GM10266 (cell line): ENCODE measurements around the gene NAP1L1.

Experiments
- DNase-seq: peaks from one replicate; pipeline ENCODE4 v3.0.0; 2012; ENCODE audit errors: extremely low spot score
- TF ChIP-seq, protein P1 (sequence below): IDR thresholded peaks from 2 replicates; pipeline ENCODE4 v1.5.1; 2012; ENCODE audit warnings: mild to moderate bottlenecking, low read depth; ENCODE audit not compliant: control insufficient read depth, insufficient read depth; ENCODE audit errors: missing control alignments

Gene NAP1L1, protein sequence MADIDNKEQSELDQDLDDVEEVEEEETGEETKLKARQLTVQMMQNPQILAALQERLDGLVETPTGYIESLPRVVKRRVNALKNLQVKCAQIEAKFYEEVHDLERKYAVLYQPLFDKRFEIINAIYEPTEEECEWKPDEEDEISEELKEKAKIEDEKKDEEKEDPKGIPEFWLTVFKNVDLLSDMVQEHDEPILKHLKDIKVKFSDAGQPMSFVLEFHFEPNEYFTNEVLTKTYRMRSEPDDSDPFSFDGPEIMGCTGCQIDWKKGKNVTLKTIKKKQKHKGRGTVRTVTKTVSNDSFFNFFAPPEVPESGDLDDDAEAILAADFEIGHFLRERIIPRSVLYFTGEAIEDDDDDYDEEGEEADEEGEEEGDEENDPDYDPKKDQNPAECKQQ

DNA sequence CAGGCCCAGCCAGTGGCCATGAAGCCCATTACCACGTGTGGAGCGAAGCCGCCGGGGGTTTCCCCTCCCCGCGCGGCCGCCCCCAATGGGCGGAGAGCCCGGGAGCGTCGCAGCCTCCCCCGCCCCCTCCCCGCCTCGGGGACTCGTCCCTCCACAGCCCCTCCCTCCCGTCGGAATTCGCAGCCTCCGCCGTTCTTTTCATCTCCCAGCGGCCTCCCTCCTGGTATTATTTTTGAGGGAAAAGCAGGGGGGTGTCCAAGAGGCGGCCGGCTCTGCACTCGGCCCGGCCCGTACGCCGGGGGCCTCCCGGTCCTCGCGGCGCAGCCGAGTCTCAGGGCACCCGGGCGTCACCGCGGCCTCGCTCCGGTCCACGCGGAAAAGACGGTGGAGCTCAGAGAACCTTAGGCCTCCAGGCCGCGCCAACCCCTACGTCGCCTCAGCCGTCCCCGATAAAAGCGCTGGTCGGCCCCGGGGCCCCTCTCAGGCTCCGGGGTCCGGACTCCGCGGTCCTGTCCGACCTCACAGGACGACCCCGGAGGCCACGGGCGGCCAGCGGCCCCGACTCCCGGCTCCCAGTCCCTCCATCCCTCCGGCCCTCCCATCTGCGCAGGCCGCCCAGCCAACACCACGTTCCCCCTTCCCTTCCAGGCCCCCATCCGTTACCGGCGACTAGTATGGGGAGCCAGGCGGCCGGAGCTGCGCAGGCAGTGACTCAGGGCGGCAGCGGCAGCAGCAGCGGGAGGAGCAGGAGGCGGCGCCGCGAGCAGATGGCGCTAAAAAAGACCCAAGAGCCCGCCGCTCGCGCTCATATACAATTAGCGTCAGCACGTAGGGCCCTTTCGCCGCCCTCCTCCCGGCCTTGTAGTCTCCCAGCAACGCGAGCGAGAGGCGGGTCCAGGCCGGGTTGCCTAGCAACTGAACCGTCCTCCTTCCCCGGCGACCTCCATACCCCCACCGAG is at the start of gene NAP1L1:
Gene NAP1L1, minus strand, starts transcription at position 782 of the 959 bp plus-strand sequence. CDS start 10,466 bp downstream, outside the sequence.
- DNase-seq = peak; percentile 96
- TF ChIP-seq, protein P1, sequence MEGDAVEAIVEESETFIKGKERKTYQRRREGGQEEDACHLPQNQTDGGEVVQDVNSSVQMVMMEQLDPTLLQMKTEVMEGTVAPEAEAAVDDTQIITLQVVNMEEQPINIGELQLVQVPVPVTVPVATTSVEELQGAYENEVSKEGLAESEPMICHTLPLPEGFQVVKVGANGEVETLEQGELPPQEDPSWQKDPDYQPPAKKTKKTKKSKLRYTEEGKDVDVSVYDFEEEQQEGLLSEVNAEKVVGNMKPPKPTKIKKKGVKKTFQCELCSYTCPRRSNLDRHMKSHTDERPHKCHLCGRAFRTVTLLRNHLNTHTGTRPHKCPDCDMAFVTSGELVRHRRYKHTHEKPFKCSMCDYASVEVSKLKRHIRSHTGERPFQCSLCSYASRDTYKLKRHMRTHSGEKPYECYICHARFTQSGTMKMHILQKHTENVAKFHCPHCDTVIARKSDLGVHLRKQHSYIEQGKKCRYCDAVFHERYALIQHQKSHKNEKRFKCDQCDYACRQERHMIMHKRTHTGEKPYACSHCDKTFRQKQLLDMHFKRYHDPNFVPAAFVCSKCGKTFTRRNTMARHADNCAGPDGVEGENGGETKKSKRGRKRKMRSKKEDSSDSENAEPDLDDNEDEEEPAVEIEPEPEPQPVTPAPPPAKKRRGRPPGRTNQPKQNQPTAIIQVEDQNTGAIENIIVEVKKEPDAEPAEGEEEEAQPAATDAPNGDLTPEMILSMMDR = peak; percentile 4

DNA sequence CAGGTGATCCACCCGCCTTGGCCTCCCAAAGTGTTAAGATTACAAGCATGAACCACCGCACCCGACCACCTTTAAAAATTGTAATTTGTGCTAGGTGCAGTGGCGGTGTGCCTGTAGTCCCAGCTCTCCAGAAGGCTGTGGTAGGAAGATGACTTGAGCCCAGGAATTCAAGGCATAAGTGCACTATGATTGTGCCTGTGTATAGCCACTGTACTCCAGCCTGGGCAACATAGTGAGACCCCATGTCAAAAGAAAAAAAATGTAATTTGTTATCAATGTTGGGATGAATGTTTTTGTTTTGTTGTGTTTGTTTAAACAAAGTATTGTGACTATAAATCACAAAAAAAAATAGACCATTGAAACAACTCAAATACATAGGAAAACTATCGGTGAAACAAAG is 43.1 kb upstream of the NAP1L1 start:
- DNase-seq = no peak
- TF ChIP-seq, protein P1 = no peak

- TF ChIP-seq, protein P1 = no peak
- DNase-seq = no peak
These were observed 40.0 kb upstream of the NAP1L1 start for GRCh38 chr12:76124456-76124855.

DNA sequence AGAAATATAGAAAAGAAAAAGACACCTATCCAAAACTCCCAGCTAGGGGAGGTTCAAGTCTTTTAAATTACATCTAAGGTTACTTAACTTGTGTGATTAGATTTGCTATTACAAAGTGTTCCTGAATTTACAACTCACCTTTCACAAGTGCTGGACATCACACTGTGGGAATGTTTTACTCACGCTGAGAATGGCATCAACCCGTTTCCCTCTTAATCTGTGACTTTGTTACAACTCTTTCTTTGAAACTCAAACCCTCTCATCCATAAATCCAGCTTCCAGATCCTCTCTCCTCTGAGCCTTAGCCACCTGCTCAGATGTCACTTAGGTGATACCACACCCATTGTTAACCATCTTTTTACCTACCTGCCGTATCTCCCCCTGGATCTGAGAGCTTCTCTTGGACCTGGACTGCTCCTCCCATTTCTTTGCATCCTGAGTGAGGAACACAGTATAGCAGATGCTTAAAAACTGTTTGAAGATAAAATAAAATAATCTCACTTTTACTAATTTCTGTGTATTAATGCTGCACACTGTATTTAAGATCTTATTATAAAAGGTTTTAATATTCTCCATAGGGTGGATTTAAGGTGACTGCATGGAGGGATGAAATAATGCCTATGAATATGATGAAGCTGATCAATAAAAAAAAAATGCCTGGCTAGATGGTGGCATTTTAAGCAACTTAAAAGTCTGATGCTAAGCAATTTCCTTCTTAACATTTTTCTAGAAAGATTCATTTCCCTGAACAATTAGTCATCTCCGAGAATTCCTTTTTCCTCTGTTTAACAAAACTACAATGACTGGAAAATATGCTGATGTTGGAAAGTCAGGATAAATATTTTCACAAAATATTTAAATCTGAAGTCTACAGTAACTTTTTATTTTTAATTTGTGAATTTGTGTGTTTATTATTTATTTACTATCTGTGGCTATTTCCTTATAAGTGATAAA is 39.1 kb upstream of the NAP1L1 start:
- TF ChIP-seq, protein P1 = no peak

GRCh38 chr12:76119887-76120286 is 35.4 kb upstream of the NAP1L1 start:
- DNase-seq = no peak
- TF ChIP-seq, protein P1 = no peak

More for the DNA sequence above, 39.1 kb upstream of the NAP1L1 start:
- no peak for DNase-seq

DNA sequence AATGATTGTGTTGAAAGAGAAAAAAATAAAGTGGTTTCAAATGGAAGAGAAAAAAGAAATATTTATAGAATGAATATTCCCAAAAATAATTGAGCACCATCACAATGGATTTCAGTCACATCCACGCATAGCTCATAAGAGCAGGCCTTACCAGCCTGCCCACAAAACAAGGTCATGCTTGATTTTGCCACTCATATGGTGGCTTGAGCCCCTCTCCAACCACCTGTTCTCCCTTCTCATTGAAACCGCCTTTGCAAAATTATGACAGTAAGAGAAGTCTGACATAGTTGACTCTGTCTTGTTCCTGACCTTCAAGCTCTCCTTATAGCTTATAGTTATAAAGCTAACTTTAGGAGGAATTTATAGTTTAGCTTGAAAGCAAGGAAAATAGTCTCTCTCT is 33.3 kb upstream of the NAP1L1 start:
- TF ChIP-seq, protein P1 = no peak

More for the DNA sequence above, 33.3 kb upstream of the NAP1L1 start:
- no peak for DNase-seq
